Measurements from ENCODE around the gene CFP. TPM values are rescaled to one million over a fixed set of nuclear protein-coding genes. Genes with fewer than 3 reads are reported as not detected.
A peak's percentile ranks its signal among the peaks of the same experiment; 100 is the strongest.

CFP gene
- total and polyA plus RNA-seq, 2 of the 13 experiments (the other 11 are each of a cell fraction or from before 2014, with no cell fraction given): 0.01 TPM; not detected in 1

DNA sequence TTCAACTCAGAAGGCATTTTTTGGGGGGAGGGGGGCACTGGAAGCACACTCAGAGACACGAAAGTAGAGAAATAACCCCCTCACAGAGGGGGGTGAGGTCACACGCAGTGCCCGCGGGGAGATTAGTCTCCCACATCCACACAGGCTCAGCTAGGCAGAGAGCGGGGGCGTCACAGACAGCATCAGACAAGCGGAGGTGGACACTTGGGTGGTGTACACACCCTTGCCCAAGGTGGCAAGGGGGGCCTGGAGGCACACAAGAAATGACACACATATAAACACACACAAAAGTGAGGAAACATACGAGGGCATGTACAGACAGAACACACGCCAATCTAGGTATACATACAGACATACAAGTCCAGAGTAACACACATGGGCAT, 9.4 kb downstream of the CFP start (continued):
- TF ChIP-seq, protein P1, sequence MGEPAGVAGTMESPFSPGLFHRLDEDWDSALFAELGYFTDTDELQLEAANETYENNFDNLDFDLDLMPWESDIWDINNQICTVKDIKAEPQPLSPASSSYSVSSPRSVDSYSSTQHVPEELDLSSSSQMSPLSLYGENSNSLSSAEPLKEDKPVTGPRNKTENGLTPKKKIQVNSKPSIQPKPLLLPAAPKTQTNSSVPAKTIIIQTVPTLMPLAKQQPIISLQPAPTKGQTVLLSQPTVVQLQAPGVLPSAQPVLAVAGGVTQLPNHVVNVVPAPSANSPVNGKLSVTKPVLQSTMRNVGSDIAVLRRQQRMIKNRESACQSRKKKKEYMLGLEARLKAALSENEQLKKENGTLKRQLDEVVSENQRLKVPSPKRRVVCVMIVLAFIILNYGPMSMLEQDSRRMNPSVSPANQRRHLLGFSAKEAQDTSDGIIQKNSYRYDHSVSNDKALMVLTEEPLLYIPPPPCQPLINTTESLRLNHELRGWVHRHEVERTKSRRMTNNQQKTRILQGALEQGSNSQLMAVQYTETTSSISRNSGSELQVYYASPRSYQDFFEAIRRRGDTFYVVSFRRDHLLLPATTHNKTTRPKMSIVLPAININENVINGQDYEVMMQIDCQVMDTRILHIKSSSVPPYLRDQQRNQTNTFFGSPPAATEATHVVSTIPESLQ (CRISPR knock-in tag; conservative IDR thresholded peaks at IDR 0.05): no peak
- TF ChIP-seq, protein P2, sequence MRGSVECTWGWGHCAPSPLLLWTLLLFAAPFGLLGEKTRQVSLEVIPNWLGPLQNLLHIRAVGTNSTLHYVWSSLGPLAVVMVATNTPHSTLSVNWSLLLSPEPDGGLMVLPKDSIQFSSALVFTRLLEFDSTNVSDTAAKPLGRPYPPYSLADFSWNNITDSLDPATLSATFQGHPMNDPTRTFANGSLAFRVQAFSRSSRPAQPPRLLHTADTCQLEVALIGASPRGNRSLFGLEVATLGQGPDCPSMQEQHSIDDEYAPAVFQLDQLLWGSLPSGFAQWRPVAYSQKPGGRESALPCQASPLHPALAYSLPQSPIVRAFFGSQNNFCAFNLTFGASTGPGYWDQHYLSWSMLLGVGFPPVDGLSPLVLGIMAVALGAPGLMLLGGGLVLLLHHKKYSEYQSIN (CRISPR knock-in tag; IDR thresholded peaks at IDR 0.05; ENCODE audit: borderline replicate concordance): no peak
- TF ChIP-seq, protein P3, sequence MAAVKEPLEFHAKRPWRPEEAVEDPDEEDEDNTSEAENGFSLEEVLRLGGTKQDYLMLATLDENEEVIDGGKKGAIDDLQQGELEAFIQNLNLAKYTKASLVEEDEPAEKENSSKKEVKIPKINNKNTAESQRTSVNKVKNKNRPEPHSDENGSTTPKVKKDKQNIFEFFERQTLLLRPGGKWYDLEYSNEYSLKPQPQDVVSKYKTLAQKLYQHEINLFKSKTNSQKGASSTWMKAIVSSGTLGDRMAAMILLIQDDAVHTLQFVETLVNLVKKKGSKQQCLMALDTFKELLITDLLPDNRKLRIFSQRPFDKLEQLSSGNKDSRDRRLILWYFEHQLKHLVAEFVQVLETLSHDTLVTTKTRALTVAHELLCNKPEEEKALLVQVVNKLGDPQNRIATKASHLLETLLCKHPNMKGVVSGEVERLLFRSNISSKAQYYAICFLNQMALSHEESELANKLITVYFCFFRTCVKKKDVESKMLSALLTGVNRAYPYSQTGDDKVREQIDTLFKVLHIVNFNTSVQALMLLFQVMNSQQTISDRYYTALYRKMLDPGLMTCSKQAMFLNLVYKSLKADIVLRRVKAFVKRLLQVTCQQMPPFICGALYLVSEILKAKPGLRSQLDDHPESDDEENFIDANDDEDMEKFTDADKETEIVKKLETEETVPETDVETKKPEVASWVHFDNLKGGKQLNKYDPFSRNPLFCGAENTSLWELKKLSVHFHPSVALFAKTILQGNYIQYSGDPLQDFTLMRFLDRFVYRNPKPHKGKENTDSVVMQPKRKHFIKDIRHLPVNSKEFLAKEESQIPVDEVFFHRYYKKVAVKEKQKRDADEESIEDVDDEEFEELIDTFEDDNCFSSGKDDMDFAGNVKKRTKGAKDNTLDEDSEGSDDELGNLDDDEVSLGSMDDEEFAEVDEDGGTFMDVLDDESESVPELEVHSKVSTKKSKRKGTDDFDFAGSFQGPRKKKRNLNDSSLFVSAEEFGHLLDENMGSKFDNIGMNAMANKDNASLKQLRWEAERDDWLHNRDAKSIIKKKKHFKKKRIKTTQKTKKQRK (IDR thresholded peaks at IDR 0.05; ENCODE audit: low read length): no peak

DNA sequence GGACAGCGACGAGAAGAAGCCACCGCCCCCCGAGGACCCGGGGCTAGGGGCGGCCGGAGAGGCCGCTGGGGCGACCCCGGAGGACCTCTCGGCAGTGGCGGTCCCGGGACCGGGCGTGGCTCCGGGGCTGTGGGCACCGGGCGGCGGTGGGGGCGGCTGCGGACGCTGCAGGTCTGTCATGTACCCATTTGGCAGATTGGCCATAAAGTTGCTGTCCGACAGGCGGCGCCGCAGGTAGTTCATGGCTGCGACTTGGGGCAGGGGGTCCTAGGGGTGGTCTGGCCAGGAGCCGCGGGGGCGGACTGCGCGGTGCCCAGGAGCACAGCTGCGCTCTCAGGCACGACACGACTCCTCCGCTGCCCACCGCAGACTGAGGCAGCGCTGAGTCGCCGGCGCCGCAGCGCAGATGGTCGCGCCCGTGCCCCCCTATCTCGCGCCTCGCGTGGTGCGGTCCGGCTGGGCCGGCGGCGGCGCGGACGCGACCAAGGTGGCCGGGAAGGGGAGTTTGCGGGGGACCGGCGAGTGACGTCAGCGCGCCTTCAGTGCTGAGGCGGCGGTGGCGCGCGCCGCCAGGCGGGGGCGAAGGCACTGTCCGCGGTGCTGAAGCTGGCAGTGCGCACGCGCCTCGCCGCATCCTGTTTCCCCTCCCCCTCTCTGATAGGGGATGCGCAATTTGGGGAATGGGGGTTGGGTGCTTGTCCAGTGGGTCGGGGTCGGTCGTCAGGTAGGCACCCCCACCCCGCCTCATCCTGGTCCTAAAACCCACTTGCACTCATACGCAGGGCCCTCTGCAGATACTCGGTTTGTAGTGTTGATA, 10.0 kb downstream of the CFP start, which contains the start of gene SYN1:
Gene SYN1, minus strand, starts transcription at position 372 of the 817 bp plus-strand sequence. Its CDS starts 129 bp downstream, at position 243.
- FAIRE-seq (no peak), DNase-seq (ENCODE audit: low spot score) (peak; percentile 18), ATAC-seq (peak; percentile 80)
- no TSS peak for BruUV-seq (replicated peaks)
- CTCF ChIA-PET (ENCODE audit: low intra/inter-chr PET ratio, low total read pairs): no interaction called here
- no CpG with 5 or more reads among the region's 88 CpGs for WGBS (ENCODE audit: low lambda C conversion rate)
- POLR2A ChIA-PET: no interaction called here
- Histone ChIP-seq H3K4me2 (ENCODE audit: low read depth, low read length) (peak within 1 kb of the TSS; percentile 51), H3K9ac (ENCODE audit: insufficient read depth, low read depth, low read length) (no peak within 1 kb of the TSS), H2AFZ (ENCODE audit: low read length) (no peak within 1 kb of the TSS), H3K79me2 (ENCODE audit: insufficient read depth, low read length) (no peaks in the 10 kb centered on the region), H3K27me3 (ENCODE audit: control insufficient read depth in 1 of 2, insufficient read depth in 2 of 2, low read length in 2 of 2) (peaks cover 0 to 9% of the 10 kb centered on the region in 2 experiments; a peak in 1 of 5 replicates), H3K4me1 (ENCODE audit: insufficient read depth, low read length) (no peaks in the 10 kb centered on the region), H3K27ac (ENCODE audit: extremely low read length, insufficient read depth, low read length) (no peak within 1 kb of the TSS), H3K4me3 (replicated peaks in 1 of 3; ENCODE audit: insufficient read depth in 1 of 3, low read depth in 2 of 3, low read length in 3 of 3) (peak within 1 kb of the TSS in 2 of 3 experiments; percentile 27 to 50; a peak in 2 of 6 replicates), H3K36me3 (replicated peaks in 1 of 2; ENCODE audit: control insufficient read depth in 1 of 2, insufficient read depth in 2 of 2, low read length in 2 of 2) (no peaks in the 10 kb centered on the region), H3K9me3 (ENCODE audit: low read length) (no peaks in the 10 kb centered on the region), H4K20me1 (ENCODE audit: insufficient read depth, low read length) (no peaks in the 10 kb centered on the region)
- intact Hi-C loops (cut with micrococcal nuclease; ENCODE audit: unreplicated experiment): no loop called here
- in situ Hi-C loops (cut with HindIII; ENCODE audit: extremely low pct_ligation_motif_present, low pct_unique_long_range_greater_than_20kb): no loop called here
- TF ChIP-seq, protein P4, sequence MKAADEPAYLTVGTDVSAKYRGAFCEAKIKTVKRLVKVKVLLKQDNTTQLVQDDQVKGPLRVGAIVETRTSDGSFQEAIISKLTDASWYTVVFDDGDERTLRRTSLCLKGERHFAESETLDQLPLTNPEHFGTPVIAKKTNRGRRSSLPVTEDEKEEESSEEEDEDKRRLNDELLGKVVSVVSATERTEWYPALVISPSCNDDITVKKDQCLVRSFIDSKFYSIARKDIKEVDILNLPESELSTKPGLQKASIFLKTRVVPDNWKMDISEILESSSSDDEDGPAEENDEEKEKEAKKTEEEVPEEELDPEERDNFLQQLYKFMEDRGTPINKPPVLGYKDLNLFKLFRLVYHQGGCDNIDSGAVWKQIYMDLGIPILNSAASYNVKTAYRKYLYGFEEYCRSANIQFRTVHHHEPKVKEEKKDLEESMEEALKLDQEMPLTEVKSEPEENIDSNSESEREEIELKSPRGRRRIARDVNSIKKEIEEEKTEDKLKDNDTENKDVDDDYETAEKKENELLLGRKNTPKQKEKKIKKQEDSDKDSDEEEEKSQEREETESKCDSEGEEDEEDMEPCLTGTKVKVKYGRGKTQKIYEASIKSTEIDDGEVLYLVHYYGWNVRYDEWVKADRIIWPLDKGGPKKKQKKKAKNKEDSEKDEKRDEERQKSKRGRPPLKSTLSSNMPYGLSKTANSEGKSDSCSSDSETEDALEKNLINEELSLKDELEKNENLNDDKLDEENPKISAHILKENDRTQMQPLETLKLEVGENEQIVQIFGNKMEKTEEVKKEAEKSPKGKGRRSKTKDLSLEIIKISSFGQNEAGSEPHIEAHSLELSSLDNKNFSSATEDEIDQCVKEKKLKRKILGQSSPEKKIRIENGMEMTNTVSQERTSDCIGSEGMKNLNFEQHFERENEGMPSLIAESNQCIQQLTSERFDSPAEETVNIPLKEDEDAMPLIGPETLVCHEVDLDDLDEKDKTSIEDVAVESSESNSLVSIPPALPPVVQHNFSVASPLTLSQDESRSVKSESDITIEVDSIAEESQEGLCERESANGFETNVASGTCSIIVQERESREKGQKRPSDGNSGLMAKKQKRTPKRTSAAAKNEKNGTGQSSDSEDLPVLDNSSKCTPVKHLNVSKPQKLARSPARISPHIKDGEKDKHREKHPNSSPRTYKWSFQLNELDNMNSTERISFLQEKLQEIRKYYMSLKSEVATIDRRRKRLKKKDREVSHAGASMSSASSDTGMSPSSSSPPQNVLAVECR (CRISPR knock-in tag; IDR thresholded peaks at IDR 0.05; ENCODE audit: borderline replicate concordance): peak; percentile 52; the same call in 1 of the 2 replicates
- TF ChIP-seq MED1 (CRISPR knock-in tag; IDR thresholded peaks at IDR 0.05) (0 out of 2 replicates have a peak, but pooled peaks have one; percentile 28), SMAD9 (CRISPR knock-in tag; IDR thresholded peaks at IDR 0.05) (no peak), TGIF2 (CRISPR knock-in tag; IDR thresholded peaks at IDR 0.05) (peak; percentile 45; the same call in 1 of the 2 replicates)
- TF ChIP-seq, protein P5, sequence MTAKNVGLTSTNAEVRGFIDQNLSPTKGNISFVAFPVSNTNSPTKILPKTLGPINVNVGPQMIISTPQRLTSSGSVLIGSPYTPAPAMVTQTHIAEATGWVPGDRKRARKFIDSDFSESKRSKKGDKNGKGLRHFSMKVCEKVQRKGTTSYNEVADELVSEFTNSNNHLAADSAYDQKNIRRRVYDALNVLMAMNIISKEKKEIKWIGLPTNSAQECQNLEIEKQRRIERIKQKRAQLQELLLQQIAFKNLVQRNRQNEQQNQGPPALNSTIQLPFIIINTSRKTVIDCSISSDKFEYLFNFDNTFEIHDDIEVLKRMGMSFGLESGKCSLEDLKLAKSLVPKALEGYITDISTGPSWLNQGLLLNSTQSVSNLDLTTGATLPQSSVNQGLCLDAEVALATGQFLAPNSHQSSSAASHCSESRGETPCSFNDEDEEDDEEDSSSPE (CRISPR knock-in tag; IDR thresholded peaks at IDR 0.05): 0 out of 2 replicates have a peak, but pooled peaks have one; percentile 25

Data from HepG2 (cell line).